ENCODE results near the gene KRTAP10-3.

- no peak for TF ChIP-seq CTCF (IDR thresholded peaks at IDR 0.05)
- no peak for TF ChIP-seq POLR2AphosphoS5 (IDR thresholded peaks at IDR 0.05; ENCODE audit: low read depth, low read length)
- TF ChIP-seq REST (IDR thresholded peaks at IDR 0.05; ENCODE audit: insufficient read depth in 1 of 2, low read depth in 2 of 2, low read length in 1 of 2) = no peak
- TF ChIP-seq TCF7L2 (IDR thresholded peaks at IDR 0.05; ENCODE audit: low read depth, low read length) = no peak
- TF ChIP-seq SIN3A (IDR thresholded peaks at IDR 0.05; ENCODE audit: borderline replicate concordance, insufficient read depth, low read depth, low read length) = no peak
Observed at GRCh38 chr21:44533891-44534627, 24.5 kb downstream of the KRTAP10-3 start.
